Neural crest cell (in vitro differentiated cells): ENCODE data around the gene MGA. TPM values are rescaled to one million over a fixed set of nuclear protein-coding genes. Genes with fewer than 3 reads are reported as not detected.

ENCODE experiments used
- DNase-seq: peaks from one replicate; pipeline ENCODE4 v3.0.0; 2021; ENCODE audit warnings: low read depth, mixed read lengths, low spot score
- H3K27ac Mint-ChIP-seq: one replicate; pipeline ENCODE4 v1.8.0; 2021; ENCODE audit warnings: mild to moderate bottlenecking, mixed read lengths; ENCODE audit not compliant: unreplicated experiment
- H3K27me3 Mint-ChIP-seq: 2 replicates; pipeline ENCODE4 v1.8.0; 2021; ENCODE audit warnings: low read depth, mild to moderate bottlenecking, mixed read lengths
- H3K36me3 Mint-ChIP-seq: 2 replicates; pipeline ENCODE4 v1.8.0; 2021; ENCODE audit warnings: low read depth, mild to moderate bottlenecking, mixed read lengths
- H3K4me1 Mint-ChIP-seq: 2 replicates; pipeline ENCODE4 v1.8.0; 2021; ENCODE audit warnings: mixed read lengths
- H3K4me3 Mint-ChIP-seq: one replicate; pipeline ENCODE4 v1.8.0; 2021; ENCODE audit warnings: mild to moderate bottlenecking, mixed read lengths
- H3K9me3 Mint-ChIP-seq: 2 replicates; pipeline ENCODE4 v1.8.0; 2021; ENCODE audit warnings: mixed read lengths
- CTCF ChIP-seq: fragments of 200-600 bp; sonication (generic); conservative IDR thresholded peaks from 2 replicates; pipeline ENCODE4 v1.5.0; 2021; ENCODE audit warnings: antibody characterized with exemption, mild to moderate bottlenecking
- total RNA-seq: library from RNA; stranded (reverse); gene quantifications from 2 replicates; pipeline ENCODE4 v1.2.1, GENCODE V29; 2021

The MGA gene
- total RNA-seq, 1 donor from 2014 or later: 50.5 TPM

- no peak overlapping the region for H3K4me3 Mint-ChIP-seq
- peak; percentile 67 for TF ChIP-seq CTCF
- H3K27ac Mint-ChIP-seq: no peak overlapping the region
- no peaks in the 10 kb centered on the region for H3K27me3 Mint-ChIP-seq
- no peaks in the 10 kb centered on the region for H3K9me3 Mint-ChIP-seq
- no peaks in the 10 kb centered on the region for H3K36me3 Mint-ChIP-seq
- peaks cover 35% of the 10 kb centered on the region for H3K4me1 Mint-ChIP-seq
- DNase-seq: no peak
Measured at GRCh38 chr15:41772720-41773331, 112.6 kb downstream of the MGA start.

GRCh38 chr15:41773332-41773728 lies 113.1 kb downstream of the MGA start:
- no peak for DNase-seq
- Mint-ChIP-seq H3K27ac (no peak overlapping the region), H3K9me3 (no peaks in the 10 kb centered on the region), H3K36me3 (no peaks in the 10 kb centered on the region), H3K4me1 (peaks cover 40% of the 10 kb centered on the region), H3K4me3 (peak overlapping the region; percentile 95), H3K27me3 (no peaks in the 10 kb centered on the region)
- TF ChIP-seq CTCF: no peak

- peak overlapping the region; percentile 95 for H3K4me3 Mint-ChIP-seq
- no peaks in the 10 kb centered on the region for H3K9me3 Mint-ChIP-seq
Measured at GRCh38 chr15:41773729-41774061, 113.5 kb downstream of the MGA start.

GRCh38 chr15:41774062-41774881 lies 114.1 kb downstream of the MGA start, which contains the start of gene MAPKBP1:
Gene MAPKBP1 (plus strand): TSS chr15:41774484. CDS start chr15:41775276, 792 bp downstream.
- TF ChIP-seq CTCF: peak; percentile 67
- no peaks in the 10 kb centered on the region for H3K36me3 Mint-ChIP-seq
- H3K27me3 Mint-ChIP-seq: no peaks in the 10 kb centered on the region
- peak within 1 kb of the TSS; percentile 95 for H3K4me3 Mint-ChIP-seq
- H3K27ac Mint-ChIP-seq: peak within 1 kb of the TSS; percentile 91
- peaks cover 48% of the 10 kb centered on the region for H3K4me1 Mint-ChIP-seq
- no peaks in the 10 kb centered on the region for H3K9me3 Mint-ChIP-seq
- DNase-seq: peak; percentile 95

More at GRCh38 chr15:41773729-41774061, 113.5 kb downstream of the MGA start:
- H3K27ac Mint-ChIP-seq: peak overlapping the region; percentile 91
- H3K36me3 Mint-ChIP-seq: no peaks in the 10 kb centered on the region
- peaks cover 43% of the 10 kb centered on the region for H3K4me1 Mint-ChIP-seq
- H3K27me3 Mint-ChIP-seq: no peaks in the 10 kb centered on the region
- DNase-seq: no peak
- no peak for TF ChIP-seq CTCF

- Mint-ChIP-seq H3K4me3 (peak overlapping the region; percentile 95), H3K4me1 (peaks cover 53% of the 10 kb centered on the region), H3K27ac (peak overlapping the region; percentile 89), H3K27me3 (no peaks in the 10 kb centered on the region), H3K9me3 (no peaks in the 10 kb centered on the region), H3K36me3 (no peaks in the 10 kb centered on the region)
- DNase-seq: no peak
- TF ChIP-seq CTCF: no peak
Measured at GRCh38 chr15:41774882-41775417, 114.7 kb downstream of the MGA start.
